H1 (cell line): ENCODE data around the gene LAMTOR4. TPM values are rescaled to one million over a fixed set of nuclear protein-coding genes. Genes with fewer than 3 reads are reported as not detected.

Experiments
- CTCF ChIA-PET: fragments of 300-600 bp; sonication (Branson Sonifier 250); formaldehyde crosslinking; loops from one replicate; lab custom pipeline; 2021; ENCODE audit not compliant: partially characterized antibody; lab: Charles Lee
- POLR2A ChIA-PET: fragments of 300-600 bp; sonication (Branson Sonifier 250); formaldehyde crosslinking; loops from one replicate; lab custom pipeline; 2021; ENCODE audit warnings: inconsistent platforms; ENCODE audit not compliant: partially characterized antibody; lab: Charles Lee
- DNase-seq, 2 experiments: peaks; one replicate each; pipeline versions ENCODE4 v3.0.0 to v3.0.0-alpha.2; 2010 to 2022; ENCODE audit warnings: low spot score in 2 of 2, low read depth in 1 of 2, mixed read lengths in 1 of 2
- FAIRE-seq: peaks from 2 replicates; lab custom pipeline; 2011; peaks lifted over from hg19 to GRCh38; lab: Jason Lieb, UNC
- H2AFZ ChIP-seq: 2 replicates; pipeline ENCODE4 v1.8.1; 2012; ENCODE audit warnings: low read length, inconsistent platforms
- H2AK5ac ChIP-seq: 2 replicates; pipeline ENCODE4 v1.6.1; 2013; ENCODE audit warnings: low read depth, low read length
- H2BK120ac ChIP-seq: replicated peaks from 2 replicates; pipeline ENCODE3; 2013; ENCODE audit warnings: low read depth, low read length, inconsistent platforms
- H2BK12ac ChIP-seq: 2 replicates; pipeline ENCODE4 v1.6.1; 2013; ENCODE audit warnings: low read depth, low read length
- H2BK15ac ChIP-seq: 2 replicates; pipeline ENCODE4 v1.6.1; 2013; ENCODE audit warnings: low read length
- H2BK20ac ChIP-seq: 2 replicates; pipeline ENCODE4 v1.6.1; 2013; ENCODE audit warnings: low read length
- H2BK5ac ChIP-seq: 2 replicates; pipeline ENCODE4 v1.6.1; 2013; ENCODE audit warnings: low read depth, low read length
- H3K14ac ChIP-seq: 2 replicates; pipeline ENCODE4 v1.6.1; 2013; ENCODE audit warnings: inconsistent platforms; ENCODE audit not compliant: insufficient read length
- H3K18ac ChIP-seq: 2 replicates; pipeline ENCODE4 v1.6.1; 2013; ENCODE audit warnings: low read length; ENCODE audit errors: extremely low read depth
- H3K23ac ChIP-seq: 2 replicates; pipeline ENCODE4 v1.6.1; 2013; ENCODE audit warnings: inconsistent platforms; ENCODE audit not compliant: insufficient read length
- H3K23me2 ChIP-seq: 2 replicates; pipeline ENCODE4 v1.6.1; 2013; ENCODE audit warnings: low read depth, low read length
- H3K27ac ChIP-seq: 2 replicates; pipeline ENCODE4 v1.6.1; 2011; ENCODE audit warnings: low read depth, low read length, inconsistent platforms
- H3K27me3 ChIP-seq, 4 experiments: replicated peaks in 1 of 4; 1 replicate in 1 of 4; 2 replicates in 3 of 4; pipeline versions ENCODE4 v1.6.1 to v1.8.1; 2011 to 2013; ENCODE audit warnings: low read length in 3 of 4, mild to moderate bottlenecking in 3 of 4, inconsistent platforms in 2 of 4, mixed read lengths in 2 of 4, moderate library complexity in 1 of 4; ENCODE audit not compliant: control insufficient read depth in 3 of 4, insufficient read depth in 3 of 4; ENCODE audit errors: extremely low read depth in 1 of 4
- H3K36me3 ChIP-seq, 4 experiments: 2 replicates each; pipeline versions ENCODE4 v1.6.1 to v1.8.1; 2011 to 2013; ENCODE audit warnings: mild to moderate bottlenecking in 4 of 4, low read length in 3 of 4, moderate library complexity in 2 of 4, control low read depth in 1 of 4, inconsistent platforms in 1 of 4; ENCODE audit not compliant: insufficient read depth in 4 of 4, control insufficient read depth in 2 of 4
- H3K4ac ChIP-seq: replicated peaks from 2 replicates; pipeline ENCODE3; 2013; ENCODE audit warnings: low read length, low read depth, mixed read lengths, inconsistent platforms; ENCODE audit not compliant: insufficient read length
- H3K4me1 ChIP-seq, 4 experiments: replicated peaks in 1 of 4; 1 replicate in 1 of 4; 2 replicates in 3 of 4; pipeline versions ENCODE4 v1.6.1 to v1.8.1; 2011 to 2013; ENCODE audit warnings: low read length in 3 of 4, inconsistent platforms in 2 of 4, mixed read lengths in 1 of 4; ENCODE audit not compliant: insufficient read depth in 4 of 4, control insufficient read depth in 3 of 4
- H3K4me2 ChIP-seq, 2 experiments: 2 replicates each; pipeline versions ENCODE4 v1.6.1 to v1.8.1; 2011 to 2013; ENCODE audit warnings: low read depth in 2 of 2, low read length in 2 of 2, control low read depth in 1 of 2, inconsistent platforms in 1 of 2, mild to moderate bottlenecking in 1 of 2; ENCODE audit not compliant: insufficient read depth in 1 of 2
- H3K4me3 ChIP-seq, 4 experiments: fragments of 200-600, 300-600 bp in 1 of 4; sonication (generic), shearing (Covaris generic), sonication (Bioruptor Twin) in 1 of 4; 2 replicates each; pipeline versions ENCODE4 v1.5.1 to v1.8.1; 2011 to 2016; ENCODE audit warnings: low read length in 4 of 4, low read depth in 3 of 4, control low read depth in 2 of 4, inconsistent platforms in 2 of 4, mild to moderate bottlenecking in 2 of 4, mixed read lengths in 1 of 4, moderate library complexity in 1 of 4; ENCODE audit not compliant: insufficient read depth in 2 of 4; ENCODE audit errors: extremely low read depth in 1 of 4
- H3K56ac ChIP-seq: replicated peaks from 2 replicates; pipeline ENCODE3; 2013; ENCODE audit warnings: low read depth, mild to moderate bottlenecking, mixed read lengths, low read length, inconsistent platforms; ENCODE audit not compliant: insufficient read length
- H3K79me1 ChIP-seq: 2 replicates; pipeline ENCODE4 v1.6.1; 2013; ENCODE audit warnings: low read depth, low read length, control low read depth
- H3K79me2 ChIP-seq, 2 experiments: 2 replicates each; pipeline versions ENCODE4 v1.6.1 to v1.8.1; 2012 to 2013; ENCODE audit warnings: low read length in 2 of 2, mild to moderate bottlenecking in 2 of 2, inconsistent platforms in 1 of 2; ENCODE audit not compliant: insufficient read depth in 2 of 2, control insufficient read depth in 1 of 2
- H3K9ac ChIP-seq, 4 experiments: replicated peaks in 1 of 4; 1 replicate in 1 of 4; 2 replicates in 3 of 4; pipeline versions ENCODE4 v1.6.1 to v1.8.1; 2011 to 2013; ENCODE audit warnings: low read depth in 3 of 4, low read length in 3 of 4, control low read depth in 2 of 4, mild to moderate bottlenecking in 2 of 4, moderate library complexity in 2 of 4, inconsistent platforms in 1 of 4; ENCODE audit errors: extremely low read depth in 1 of 4
- H3K9me3 ChIP-seq, 2 experiments: 2 replicates each; pipeline versions ENCODE4 v1.6.1 to v1.8.1; 2012 to 2013; ENCODE audit warnings: mild to moderate bottlenecking in 2 of 2, moderate library complexity in 2 of 2, control low read depth in 1 of 2, inconsistent platforms in 1 of 2, low read depth in 1 of 2, low read length in 1 of 2, mixed read lengths in 1 of 2; ENCODE audit not compliant: insufficient read depth in 2 of 2
- H4K20me1 ChIP-seq, 2 experiments: replicated peaks in 1 of 2; 2 replicates each; pipeline versions ENCODE3 to v1.8.1; 2011 to 2013; ENCODE audit warnings: inconsistent platforms in 2 of 2, low read length in 2 of 2, mild to moderate bottlenecking in 1 of 2; ENCODE audit not compliant: insufficient read depth in 2 of 2, control insufficient read depth in 1 of 2
- H4K5ac ChIP-seq: 2 replicates; pipeline ENCODE4 v1.6.1; 2013; ENCODE audit warnings: low read length, low read depth, mixed read lengths, inconsistent platforms; ENCODE audit not compliant: insufficient read length
- H4K8ac ChIP-seq: 2 replicates; pipeline ENCODE4 v1.8.0; 2013; ENCODE audit warnings: mild to moderate bottlenecking, moderate library complexity, low read length, inconsistent platforms; ENCODE audit not compliant: insufficient read depth; ENCODE audit errors: extremely low read depth
- H4K91ac ChIP-seq: replicated peaks from 2 replicates; pipeline ENCODE3; 2013; ENCODE audit warnings: low read length, mixed read lengths, inconsistent platforms; ENCODE audit not compliant: insufficient read length
- BACH1 ChIP-seq: IDR thresholded peaks from 2 replicates; pipeline ENCODE4 v1.6.1; 2012; ENCODE audit warnings: low read length, improper control_type of control experiment
- CREB1 ChIP-seq: IDR thresholded peaks from 2 replicates; pipeline ENCODE4 v1.6.1; 2012; ENCODE audit warnings: inconsistent platforms
- CTCF ChIP-seq, 3 experiments: IDR thresholded peaks; 1 replicate in 2 of 3; 2 replicates in 1 of 3; pipeline versions ENCODE4 v1.5.1 to v1.6.1; 2011; ENCODE audit warnings: low read length in 3 of 3, mild to moderate bottlenecking in 3 of 3, inconsistent platforms in 2 of 3, low read depth in 1 of 3, moderate library complexity in 1 of 3; ENCODE audit not compliant: insufficient read depth in 1 of 3; ENCODE audit errors: control extremely low read depth in 1 of 3
- GABPA ChIP-seq: IDR thresholded peaks from 2 replicates; pipeline ENCODE4 v1.6.1; 2011; ENCODE audit warnings: mild to moderate bottlenecking, low read length, moderate library complexity, borderline replicate concordance; ENCODE audit not compliant: insufficient read depth
- PHF8 ChIP-seq: fragments of 200-600 bp; sonication (generic); conservative IDR thresholded peaks from 2 replicates; pipeline ENCODE4 v1.7.1; 2012; ENCODE audit warnings: low read depth, mild to moderate bottlenecking, inconsistent platforms, low read length, moderate library complexity
- RXRA ChIP-seq: IDR thresholded peaks from 2 replicates; pipeline ENCODE4 v1.6.1; 2011; ENCODE audit warnings: low read depth, mild to moderate bottlenecking, low read length, moderate library complexity; ENCODE audit not compliant: insufficient read depth
- SAP30 ChIP-seq: fragments of 300-600 bp; sonication (generic); IDR thresholded peaks from 2 replicates; pipeline ENCODE4 v1.7.1; 2012; ENCODE audit warnings: low read length, moderate library complexity, mild to moderate bottlenecking, inconsistent platforms; ENCODE audit not compliant: insufficient read depth, insufficient replicate concordance
- TAF1 ChIP-seq: IDR thresholded peaks from 2 replicates; pipeline ENCODE4 v1.6.1; 2011; ENCODE audit warnings: mild to moderate bottlenecking, low read depth, low read length
- WGBS, 2 experiments: shearing (Covaris generic) in 1 of 2; methylation state at CpG; one replicate each; pipeline versions ENCODE4 v1.1.6 to v1.1.7; 2013 to 2015; ENCODE audit warnings: low lambda C conversion rate in 2 of 2, mixed read lengths in 2 of 2, inconsistent platforms in 1 of 2, low coverage in 1 of 2, missing lambda C conversion rate in 1 of 2; ENCODE audit not compliant: insufficient replicate concordance in 2 of 2, insufficient coverage in 1 of 2, insufficient read length in 1 of 2; ENCODE audit errors: extremely low coverage in 1 of 2, missing lambda C conversion rate in 1 of 2; 5-methylcytosine and 5-hydroxymethylcytosine counted together
- polyA plus RNA-seq, 7 experiments: library from polyadenylated mRNA; depleted of rRNA in 3 of 7; stranded (reverse) in 5 of 7; unstranded in 2 of 7; fragments of >200 nt in 5 of 7; fragments of 200-250 nt in 2 of 7; gene quantifications; 1 replicate in 5 of 7; 2 replicates in 1 of 7; 4 replicates in 1 of 7; pipeline versions ENCODE4 v1.2.1 to v1.2.3, GENCODE V29; 2011 to 2013; ENCODE audit warnings: missing spikeins in 2 of 7, mixed read lengths in 2 of 7
- total RNA-seq: library from RNA; stranded (reverse); fragmentation: NEBNext Ultra II Directional; extraction: Animal tissue kit (Norgen Biotek cat#: 25700); gene quantifications from 2 replicates; pipeline ENCODE4 v1.2.1, GENCODE V29; 2021
- TF ChIP-seq, protein P1 (sequence below): IDR thresholded peaks from 2 replicates; pipeline ENCODE4 v1.6.1; 2012; ENCODE audit warnings: low read length, inconsistent platforms

LAMTOR4 gene
- total and polyA plus RNA-seq, 2 of the 8 experiments (the other 6 are each of a cell fraction or from before 2014, with no cell fraction given): 153 to 622 TPM

DNA sequence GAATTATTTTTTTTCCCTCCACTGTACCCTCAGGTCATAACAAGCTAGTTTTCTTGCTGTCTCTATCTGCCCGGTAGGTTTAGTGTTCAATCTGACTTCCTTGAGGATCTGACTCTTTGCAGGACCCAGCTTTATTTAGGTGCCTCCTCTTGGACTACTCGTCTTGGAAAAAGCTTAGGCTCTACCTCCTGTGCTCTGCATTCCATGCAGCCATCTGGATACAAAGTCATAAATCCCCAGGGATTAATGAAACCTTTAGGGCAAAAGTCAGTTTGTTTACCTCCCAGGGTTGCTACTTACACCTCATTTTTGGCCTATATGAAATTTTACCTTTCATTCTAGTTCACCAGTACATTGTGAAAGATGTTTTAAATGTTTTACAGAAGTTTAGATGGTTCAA is 37.0 kb downstream of the LAMTOR4 start:
- H3K23ac ChIP-seq: no peak overlapping the region
- DNase-seq: no peak
- no peaks in the 10 kb centered on the region for H3K9me3 ChIP-seq
- H2BK12ac ChIP-seq: no peak overlapping the region
- ChIA-PET CTCF (interaction anchor here (0.6 to 2.0 kb wide), 9 partner anchors 9 to 295 kb away, joined by 3 to 8 read pairs (median 3); partner anchors contain the start of gene GAL3ST4), POLR2A (interaction anchor here (1.2 to 1.8 kb wide), 5 partner anchors 9 to 84 kb away, joined by 3 to 5 read pairs (median 4); partner anchors contain the start of genes AP4M1 and MCM7)
- H2AK5ac ChIP-seq: no peak overlapping the region
- FAIRE-seq: no peak
- no peak overlapping the region for H3K27ac ChIP-seq
- no peak overlapping the region for H3K56ac ChIP-seq
- no peak overlapping the region for H3K14ac ChIP-seq
- H3K18ac ChIP-seq: no peak overlapping the region
- no peak overlapping the region for H3K9ac ChIP-seq
- H3K23me2 ChIP-seq: no peaks in the 10 kb centered on the region
- no peaks in the 10 kb centered on the region for H3K79me1 ChIP-seq
- H4K5ac ChIP-seq: no peak overlapping the region
- no peaks in the 10 kb centered on the region for H3K36me3 ChIP-seq
- H3K4me2 ChIP-seq: no peak overlapping the region
- H3K27me3 ChIP-seq: no peaks in the 10 kb centered on the region; a peak in 1 of 7 replicates
- no peak overlapping the region for H2BK20ac ChIP-seq
- 89% methylated on average over 2 of the region's 2 CpGs; no CpG with 5 or more reads in 1 of the 2 experiments for WGBS, 2 experiments
- H2AFZ ChIP-seq: no peak overlapping the region
- H2BK15ac ChIP-seq: no peak overlapping the region
- no peak overlapping the region for H3K4me3 ChIP-seq
- H3K4ac ChIP-seq: no peak overlapping the region
- no peaks in the 10 kb centered on the region for H4K20me1 ChIP-seq
- H3K4me1 ChIP-seq: peaks cover 0 to 3% (median 0%) of the 10 kb centered on the region in 4 experiments; a peak in 4 of 7 replicates
- no peak overlapping the region for H2BK5ac ChIP-seq
- H4K91ac ChIP-seq: no peak overlapping the region
- H3K79me2 ChIP-seq: no peaks in the 10 kb centered on the region
- H4K8ac ChIP-seq: no peak overlapping the region
- H2BK120ac ChIP-seq: no peak overlapping the region
- TF ChIP-seq CTCF (IDR thresholded peaks at IDR 0.05; ENCODE audit: control extremely low read depth in 1 of 3, insufficient read depth in 1 of 3, low read depth in 1 of 3, low read length in 3 of 3) (no peak), CREB1 (no peak), PHF8 (no peak), GABPA (no peak), TAF1 (no peak), SAP30 (no peak), BACH1 (no peak), RXRA (no peak)
- TF ChIP-seq, protein P1, sequence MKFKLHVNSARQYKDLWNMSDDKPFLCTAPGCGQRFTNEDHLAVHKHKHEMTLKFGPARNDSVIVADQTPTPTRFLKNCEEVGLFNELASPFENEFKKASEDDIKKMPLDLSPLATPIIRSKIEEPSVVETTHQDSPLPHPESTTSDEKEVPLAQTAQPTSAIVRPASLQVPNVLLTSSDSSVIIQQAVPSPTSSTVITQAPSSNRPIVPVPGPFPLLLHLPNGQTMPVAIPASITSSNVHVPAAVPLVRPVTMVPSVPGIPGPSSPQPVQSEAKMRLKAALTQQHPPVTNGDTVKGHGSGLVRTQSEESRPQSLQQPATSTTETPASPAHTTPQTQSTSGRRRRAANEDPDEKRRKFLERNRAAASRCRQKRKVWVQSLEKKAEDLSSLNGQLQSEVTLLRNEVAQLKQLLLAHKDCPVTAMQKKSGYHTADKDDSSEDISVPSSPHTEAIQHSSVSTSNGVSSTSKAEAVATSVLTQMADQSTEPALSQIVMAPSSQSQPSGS: no peak
